ENCODE measurements around the gene NUFIP2. TPM values are rescaled to one million over a fixed set of nuclear protein-coding genes. Genes with fewer than 3 reads are reported as not detected.
A peak's percentile ranks its signal among the peaks of the same experiment; 100 is the strongest.

The NUFIP2 gene
- total and polyA plus RNA-seq, 2 donors (not counting 3 experiments of a cell fraction or from before 2014, with no cell fraction given), result 27.2 to 51.1 TPM

- Histone ChIP-seq H2AFZ (ENCODE audit: low read depth, low read length) (no peak overlapping the region), H4K20me1 (replicated peaks; ENCODE audit: control insufficient read depth, extremely low read depth, insufficient read depth, low read length) (no peaks in the 10 kb centered on the region), H3K9ac (replicated peaks; ENCODE audit: extremely low read depth, insufficient read depth, low read length) (no peak overlapping the region), H3K36me3 (ENCODE audit: control insufficient read depth in 2 of 2, extremely low read depth in 1 of 2, insufficient read depth in 2 of 2, low read length in 2 of 2) (no peaks in the 10 kb centered on the region), H3K9me3 (replicated peaks; ENCODE audit: control insufficient read depth, insufficient read depth, low read length) (no peaks in the 10 kb centered on the region), H3K27me3 (ENCODE audit: control insufficient read depth in 2 of 2, insufficient read depth in 2 of 2, low read length in 2 of 2) (no peaks in the 10 kb centered on the region), H3K4me1 (ENCODE audit: control insufficient read depth, extremely low read depth, insufficient read depth, low read length) (no peaks in the 10 kb centered on the region), H3K79me2 (ENCODE audit: control insufficient read depth, insufficient read depth, low read length) (no peaks in the 10 kb centered on the region), H3K4me2 (ENCODE audit: insufficient read depth, low read length) (no peak overlapping the region), H3K27ac (ENCODE audit: insufficient read depth, low read depth, low read length) (no peak overlapping the region), H3K9me1 (replicated peaks; ENCODE audit: control insufficient read depth, extremely low read depth, insufficient read depth, low read length) (no peaks in the 10 kb centered on the region), H3K4me3 (replicated peaks in 1 of 3; ENCODE audit: insufficient read depth in 1 of 3, low read depth in 1 of 3, low read length in 3 of 3) (no peak overlapping the region)
- POLR2A ChIA-PET, result no interaction called here
- no TSS peak for BruUV-seq (replicated peaks)
- FAIRE-seq, result peak; percentile 89
- TF ChIP-seq CTCF (IDR thresholded peaks at IDR 0.05; ENCODE audit: extremely low read depth in 1 of 2, insufficient read depth in 1 of 2, low read depth in 1 of 2, low read length in 2 of 2) (peak; percentile 86 to 94), EZH2 (IDR thresholded peaks at IDR 0.05; ENCODE audit: borderline replicate concordance, low read depth, low read length, severe bottlenecking) (no peak)
- intact Hi-C loops (cut with micrococcal nuclease), result loop anchor here (1.0 kb wide), 4 partner anchors 39 to 74 kb away; partner anchors contain the start of gene MYO18A
- CTCF ChIA-PET, result interaction anchor here (1.0 to 12.1 kb wide), 37 partner anchors 8 to 254 kb away, joined by 3 to 320 read pairs (median 5); partner anchors contain the start of genes MYO18A and NUFIP2
- dilution Hi-C loops (cut with MboI; ENCODE audit: extremely low pct_ligation_motif_present, low sequenced_read_pairs), result no loop called here
- DNase-seq (ENCODE audit: low read depth, low spot score), result peak; percentile 86
Observed at GRCh38 chr17:29219378-29220047, 74.4 kb downstream of the NUFIP2 start.

- Histone ChIP-seq H3K9me3 (replicated peaks; ENCODE audit: control insufficient read depth, insufficient read depth, low read length) (no peaks in the 10 kb centered on the region), H3K4me1 (ENCODE audit: control insufficient read depth, extremely low read depth, insufficient read depth, low read length) (no peaks in the 10 kb centered on the region), H3K27ac (ENCODE audit: insufficient read depth, low read depth, low read length) (no peak overlapping the region), H4K20me1 (replicated peaks; ENCODE audit: control insufficient read depth, extremely low read depth, insufficient read depth, low read length) (no peaks in the 10 kb centered on the region), H3K79me2 (ENCODE audit: control insufficient read depth, insufficient read depth, low read length) (no peaks in the 10 kb centered on the region), H3K4me3 (replicated peaks in 1 of 3; ENCODE audit: insufficient read depth in 1 of 3, low read depth in 1 of 3, low read length in 3 of 3) (no peak overlapping the region), H3K4me2 (ENCODE audit: insufficient read depth, low read length) (no peak overlapping the region), H2AFZ (ENCODE audit: low read depth, low read length) (no peak overlapping the region), H3K9me1 (replicated peaks; ENCODE audit: control insufficient read depth, extremely low read depth, insufficient read depth, low read length) (no peaks in the 10 kb centered on the region), H3K27me3 (ENCODE audit: control insufficient read depth in 2 of 2, insufficient read depth in 2 of 2, low read length in 2 of 2) (no peaks in the 10 kb centered on the region), H3K9ac (replicated peaks; ENCODE audit: extremely low read depth, insufficient read depth, low read length) (no peak overlapping the region), H3K36me3 (ENCODE audit: control insufficient read depth in 2 of 2, extremely low read depth in 1 of 2, insufficient read depth in 2 of 2, low read length in 2 of 2) (no peaks in the 10 kb centered on the region)
- DNase-seq (ENCODE audit: low read depth, low spot score) (no peak), FAIRE-seq (no peak)
- intact Hi-C loops (cut with micrococcal nuclease) (no loop called here), dilution Hi-C loops (cut with MboI; ENCODE audit: extremely low pct_ligation_motif_present, low sequenced_read_pairs) (no loop called here)
- no peak for TF ChIP-seq GATA2 (IDR thresholded peaks at IDR 0.05; ENCODE audit: insufficient read depth, insufficient read length, low read depth, low read length)
- no TSS peak for BruUV-seq (replicated peaks)
- ChIA-PET POLR2A (no interaction called here), CTCF (interaction anchor here (0.7 to 12.1 kb wide), 9 partner anchors 10 to 92 kb away, joined by 3 to 320 read pairs (median 6); partner anchors contain the start of gene MYO18A)
Observed at GRCh38 chr17:29216856-29217255, 77.1 kb downstream of the NUFIP2 start.
